ENCODE results near the gene MAML2.

- TF ChIP-seq, protein P1, sequence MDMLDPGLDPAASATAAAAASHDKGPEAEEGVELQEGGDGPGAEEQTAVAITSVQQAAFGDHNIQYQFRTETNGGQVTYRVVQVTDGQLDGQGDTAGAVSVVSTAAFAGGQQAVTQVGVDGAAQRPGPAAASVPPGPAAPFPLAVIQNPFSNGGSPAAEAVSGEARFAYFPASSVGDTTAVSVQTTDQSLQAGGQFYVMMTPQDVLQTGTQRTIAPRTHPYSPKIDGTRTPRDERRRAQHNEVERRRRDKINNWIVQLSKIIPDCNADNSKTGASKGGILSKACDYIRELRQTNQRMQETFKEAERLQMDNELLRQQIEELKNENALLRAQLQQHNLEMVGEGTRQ (IDR thresholded peaks at IDR 0.05; ENCODE audit: borderline replicate concordance, low read depth, low read length), result no peak
- TF ChIP-seq CTCF (IDR thresholded peaks at IDR 0.05) (no peak), YY1 (IDR thresholded peaks at IDR 0.05; ENCODE audit: low read depth) (no peak), RFX5 (IDR thresholded peaks at IDR 0.05; ENCODE audit: low read length) (no peak), ELF1 (IDR thresholded peaks at IDR 0.05) (no peak), MAX (IDR thresholded peaks at IDR 0.05; ENCODE audit: low read depth) (no peak), CHD2 (IDR thresholded peaks at IDR 0.05; ENCODE audit: low read length, partially characterized antibody) (no peak), POLR2AphosphoS5 (IDR thresholded peaks at IDR 0.05; ENCODE audit: low read depth, low read length) (no peak), GABPA (IDR thresholded peaks at IDR 0.05; ENCODE audit: low read depth) (no peak), RAD21 (IDR thresholded peaks at IDR 0.05; ENCODE audit: low read length) (no peak), FOXM1 (IDR thresholded peaks at IDR 0.05; ENCODE audit: low read depth) (no peak), SIN3A (IDR thresholded peaks at IDR 0.05; ENCODE audit: borderline replicate concordance, low read depth, low read length) (no peak)
- TF ChIP-seq, protein P2, sequence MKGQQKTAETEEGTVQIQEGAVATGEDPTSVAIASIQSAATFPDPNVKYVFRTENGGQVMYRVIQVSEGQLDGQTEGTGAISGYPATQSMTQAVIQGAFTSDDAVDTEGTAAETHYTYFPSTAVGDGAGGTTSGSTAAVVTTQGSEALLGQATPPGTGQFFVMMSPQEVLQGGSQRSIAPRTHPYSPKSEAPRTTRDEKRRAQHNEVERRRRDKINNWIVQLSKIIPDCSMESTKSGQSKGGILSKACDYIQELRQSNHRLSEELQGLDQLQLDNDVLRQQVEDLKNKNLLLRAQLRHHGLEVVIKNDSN (IDR thresholded peaks at IDR 0.05; ENCODE audit: borderline replicate concordance, low read depth), result no peak
Observed at GRCh38 chr11:96294289-96294688, 48.7 kb downstream of the MAML2 start.

Data from SK-N-SH (cell line).